Measurements from ENCODE around the gene PTOV1.

- TF ChIP-seq CTCF (conservative IDR thresholded peaks at IDR 0.05 in 1 of 2, IDR thresholded peaks at IDR 0.05 in 1 of 2; ENCODE audit: extremely low read depth in 1 of 2, insufficient read depth in 1 of 2, low read depth in 1 of 2, low read length in 2 of 2) (no peak), EZH2 (IDR thresholded peaks at IDR 0.05; ENCODE audit: borderline replicate concordance, low read length) (no peak)
Measured at GRCh38 chr19:49884760-49885159, 33.8 kb downstream of the PTOV1 start.

All from mammary epithelial cell (primary cell).